GM13976 (cell line): ENCODE data around the gene INCA1.

Experiments used
- DNase-seq: peaks from one replicate; pipeline ENCODE4 v3.0.0; 2012; ENCODE audit warnings: low spot score
- in situ Hi-C: fragments of 300-500 bp; cut with MboI; formaldehyde crosslinking; loops from one replicate; pipeline ENCODE4 v1.12.0; 2022; ENCODE audit warnings: low sequenced_read_pairs, mixed read lengths, inconsistent platforms; ENCODE audit not compliant: unreplicated experiment
- TF ChIP-seq, protein P1 (sequence below): IDR thresholded peaks from 2 replicates; pipeline ENCODE4 v1.5.1; 2012; ENCODE audit warnings: borderline replicate concordance, mild to moderate bottlenecking; ENCODE audit not compliant: insufficient read depth; ENCODE audit errors: extremely low read depth, missing control alignments, control extremely low read depth

Gene INCA1

DNA sequence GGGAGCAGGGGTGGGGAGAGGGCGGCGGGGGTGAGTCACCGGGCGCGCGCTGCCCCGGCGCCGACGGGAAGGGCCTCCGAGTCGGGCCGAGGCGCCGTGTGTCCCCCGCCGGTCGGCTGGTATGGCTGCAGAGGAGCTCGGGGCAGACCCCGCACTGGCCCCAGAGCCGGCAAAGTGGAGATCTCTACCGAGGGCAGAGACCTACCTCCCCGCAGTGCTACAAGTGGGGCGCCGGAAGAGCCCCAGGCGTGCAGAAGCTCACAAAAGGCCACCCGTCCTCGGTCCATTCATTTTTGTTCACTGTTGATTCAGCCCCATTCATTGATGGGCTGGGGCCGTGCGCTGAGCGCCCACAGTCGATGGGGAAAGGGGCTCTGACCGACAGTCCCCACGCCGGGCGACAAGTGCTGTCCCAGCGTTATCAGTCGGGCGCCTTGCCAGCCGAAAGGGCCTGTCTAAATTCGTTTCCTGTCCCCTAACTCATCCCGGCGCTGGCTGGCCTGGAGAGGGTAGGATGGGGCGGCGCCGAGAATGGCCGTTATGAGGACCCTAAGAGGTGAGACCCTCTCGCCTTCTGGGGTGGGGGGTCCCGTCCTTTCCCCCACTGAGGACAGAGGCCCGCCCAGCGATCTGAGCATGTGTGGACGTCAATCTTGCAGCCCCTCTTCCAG, 47.1 kb downstream of the INCA1 start:
- TF ChIP-seq, protein P1, sequence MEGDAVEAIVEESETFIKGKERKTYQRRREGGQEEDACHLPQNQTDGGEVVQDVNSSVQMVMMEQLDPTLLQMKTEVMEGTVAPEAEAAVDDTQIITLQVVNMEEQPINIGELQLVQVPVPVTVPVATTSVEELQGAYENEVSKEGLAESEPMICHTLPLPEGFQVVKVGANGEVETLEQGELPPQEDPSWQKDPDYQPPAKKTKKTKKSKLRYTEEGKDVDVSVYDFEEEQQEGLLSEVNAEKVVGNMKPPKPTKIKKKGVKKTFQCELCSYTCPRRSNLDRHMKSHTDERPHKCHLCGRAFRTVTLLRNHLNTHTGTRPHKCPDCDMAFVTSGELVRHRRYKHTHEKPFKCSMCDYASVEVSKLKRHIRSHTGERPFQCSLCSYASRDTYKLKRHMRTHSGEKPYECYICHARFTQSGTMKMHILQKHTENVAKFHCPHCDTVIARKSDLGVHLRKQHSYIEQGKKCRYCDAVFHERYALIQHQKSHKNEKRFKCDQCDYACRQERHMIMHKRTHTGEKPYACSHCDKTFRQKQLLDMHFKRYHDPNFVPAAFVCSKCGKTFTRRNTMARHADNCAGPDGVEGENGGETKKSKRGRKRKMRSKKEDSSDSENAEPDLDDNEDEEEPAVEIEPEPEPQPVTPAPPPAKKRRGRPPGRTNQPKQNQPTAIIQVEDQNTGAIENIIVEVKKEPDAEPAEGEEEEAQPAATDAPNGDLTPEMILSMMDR = no peak
- in situ Hi-C loops = no loop called here
- DNase-seq = no peak

DNA sequence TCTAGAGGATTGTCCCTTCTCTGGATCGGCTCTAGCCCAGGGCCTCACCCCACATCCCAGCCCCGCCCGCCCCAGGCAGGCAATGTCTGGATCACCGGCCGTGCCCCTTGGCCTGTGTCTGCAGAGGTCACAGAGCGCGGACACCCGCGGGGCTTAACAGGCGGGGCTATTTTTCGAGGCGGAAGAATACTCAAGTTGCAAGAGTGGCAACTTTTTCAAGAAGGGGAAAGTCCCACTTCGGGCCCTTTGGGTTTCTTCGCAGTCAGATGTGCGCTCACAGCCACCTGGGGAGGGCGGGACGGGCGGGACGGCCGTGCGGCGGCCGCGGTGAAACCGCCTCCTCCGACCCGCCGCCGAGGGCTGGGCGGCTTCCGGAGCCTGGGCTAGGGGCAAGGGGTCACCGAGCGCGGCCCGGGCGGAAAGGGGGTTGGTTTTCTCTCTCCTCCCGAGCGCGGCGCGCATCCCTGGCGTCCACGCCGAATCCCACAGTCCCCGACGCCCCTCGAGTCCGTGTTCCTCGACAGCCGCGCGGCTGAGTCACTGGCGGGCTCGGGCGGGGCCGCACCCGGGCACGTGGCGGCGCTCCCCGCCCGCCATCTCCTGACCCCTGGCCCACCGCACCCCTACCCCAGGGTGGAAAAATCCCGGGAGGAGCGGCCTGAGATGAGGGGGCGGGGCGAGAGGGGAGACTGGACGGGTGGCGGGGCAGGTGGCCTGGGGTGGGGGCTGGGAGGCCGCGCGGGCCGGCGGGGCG, 47.8 kb downstream of the INCA1 start:
- in situ Hi-C loops = no loop called here
- TF ChIP-seq, protein P1 = no peak
- DNase-seq = peak; percentile 87

DNA sequence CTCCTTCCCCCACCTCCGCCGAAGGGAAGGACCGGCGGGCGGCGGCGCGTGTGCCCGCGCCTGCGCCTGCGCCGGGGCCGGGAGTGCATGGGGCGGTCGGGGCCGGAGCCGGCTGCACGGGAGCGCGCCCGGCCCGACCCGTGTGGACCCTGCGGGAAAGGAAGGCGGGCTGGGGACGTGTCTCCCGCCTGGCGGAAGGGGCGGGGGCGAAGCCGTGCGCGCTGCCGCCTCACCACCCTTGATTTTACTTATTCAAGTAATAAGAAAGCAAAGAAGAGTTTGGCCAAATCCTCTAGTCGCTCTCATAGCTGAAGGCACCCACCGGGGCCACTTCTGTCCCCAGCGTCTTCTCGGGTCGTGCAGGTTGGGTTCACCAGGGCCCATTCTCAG, 48.4 kb downstream of the INCA1 start:
- in situ Hi-C loops = no loop called here

DNA sequence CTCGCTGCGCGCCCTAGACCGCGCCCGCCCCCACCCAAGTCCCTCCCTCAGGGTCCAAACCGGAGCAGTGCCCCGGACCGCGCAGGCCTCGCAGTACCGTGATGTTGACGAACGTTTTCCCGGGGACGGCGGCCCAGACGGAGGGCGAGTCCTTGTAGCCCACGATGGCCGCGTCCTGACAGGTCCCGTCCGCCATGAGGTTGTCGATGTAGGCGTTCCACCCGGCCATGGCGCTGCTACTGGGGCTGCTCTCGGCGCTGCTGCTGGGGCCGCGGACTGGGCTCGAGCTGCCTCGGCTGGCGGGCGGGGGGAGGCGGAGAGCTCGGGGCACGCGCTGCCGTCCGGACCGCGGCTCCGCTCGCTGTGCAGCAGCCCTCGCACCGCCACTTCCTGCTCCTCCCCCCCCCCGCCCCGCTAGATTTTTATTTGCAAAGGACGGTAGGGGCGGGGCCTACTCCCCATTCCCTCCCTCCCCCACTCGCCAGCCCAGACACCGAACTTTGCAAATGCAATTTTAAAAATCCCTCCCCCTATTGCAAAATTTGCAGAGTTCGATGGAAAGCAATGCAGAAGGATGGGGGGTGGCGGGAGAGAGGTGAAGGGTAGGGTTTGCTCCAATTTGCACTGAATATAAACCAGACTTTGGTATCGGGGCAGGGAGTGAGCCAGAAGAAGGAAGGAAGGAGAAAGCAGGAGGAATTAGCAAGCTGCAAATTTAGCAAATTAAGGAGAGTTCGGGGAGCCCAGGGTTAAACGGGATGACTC, 49.0 kb downstream of the INCA1 start, which contains the start of gene PFN1:
TSS of gene PFN1 (minus strand) at position 365 of the 765 bp plus-strand sequence. CDS start at position 229, 136 bp downstream.
- peak; percentile 91 for DNase-seq
- in situ Hi-C loops = no loop called here
- TF ChIP-seq, protein P1 = no peak

More for the DNA sequence above, 48.4 kb downstream of the INCA1 start:
- DNase-seq = peak; percentile 89
- TF ChIP-seq, protein P1 = no peak

DNA sequence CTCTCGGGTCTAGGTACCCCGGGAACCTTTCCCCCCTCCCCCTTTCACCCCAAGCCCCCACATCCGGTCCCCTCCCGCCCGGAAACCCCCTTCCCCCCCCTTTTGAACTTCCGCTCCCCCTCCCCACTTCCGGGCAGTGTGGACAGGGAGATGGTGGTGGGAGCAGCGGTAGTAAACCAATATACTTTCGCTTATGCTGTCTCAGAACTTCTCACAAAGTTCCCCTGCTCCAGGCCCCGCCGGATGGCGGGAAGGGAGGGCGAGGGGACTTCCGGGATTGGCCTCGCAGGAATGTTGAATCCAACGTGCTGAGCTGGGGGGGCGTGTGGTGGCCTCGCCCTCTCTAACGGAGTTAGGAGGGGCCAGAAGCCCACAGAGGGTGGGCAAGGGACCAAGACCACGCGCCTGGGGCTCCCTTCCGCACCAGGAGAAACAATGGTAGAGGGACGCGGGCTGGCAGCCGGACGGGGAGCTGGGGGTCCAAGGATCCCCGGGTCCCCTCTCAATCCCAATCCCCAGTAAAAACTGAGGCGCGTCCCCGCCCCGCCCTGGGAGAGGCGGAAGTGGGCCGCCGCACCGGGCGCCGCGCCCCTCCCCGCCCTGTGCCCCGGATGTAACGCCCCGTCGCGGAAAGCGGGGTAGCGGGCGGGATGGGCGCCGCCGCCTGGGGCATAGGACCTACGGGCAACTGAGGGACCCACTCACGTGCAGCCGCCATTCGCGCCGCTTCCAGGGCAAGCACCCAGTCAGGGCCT, 49.7 kb downstream of the INCA1 start:
- DNase-seq = peak; percentile 79
- in situ Hi-C loops = no loop called here
- TF ChIP-seq, protein P1 = no peak

DNA sequence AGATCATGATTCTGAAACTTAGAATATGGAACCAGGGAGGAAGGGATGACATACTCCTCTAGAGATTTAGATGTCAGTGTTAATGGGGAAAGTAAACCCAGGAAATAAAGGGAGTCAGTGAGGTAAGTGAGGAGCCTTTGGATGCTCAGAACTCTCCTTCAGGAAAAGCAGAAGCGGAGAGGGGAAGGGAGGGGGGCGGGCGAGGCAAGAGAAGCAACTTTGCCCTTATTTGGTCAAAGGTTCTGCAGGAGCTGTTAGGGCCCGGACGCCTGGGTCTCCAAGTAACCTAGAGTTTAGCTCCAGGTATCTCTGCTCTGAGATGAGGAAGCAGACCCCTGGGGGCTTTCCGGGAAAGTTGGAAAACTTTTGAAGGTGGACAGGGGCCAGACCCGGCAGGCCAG, 50.3 kb downstream of the INCA1 start:
- no peak for DNase-seq
- TF ChIP-seq, protein P1 = no peak
- in situ Hi-C loops = no loop called here
